SU-DHL-6 (cell line): ENCODE measurements around the gene MED15.

ENCODE experiments used
- H2AFZ ChIP-seq: fragments of 200-600 bp; sonication (generic); 2 replicates; pipeline ENCODE4 v1.6.1; 2014; ENCODE audit warnings: low read depth, mild to moderate bottlenecking, moderate library complexity, mixed read lengths, antibody characterized with exemption, low read length; ENCODE audit not compliant: severe bottlenecking
- H3F3A ChIP-seq: fragments of 200-600 bp; shearing (Covaris generic); 2 replicates; pipeline ENCODE4 v1.6.0; 2016; ENCODE audit warnings: antibody characterized with exemption, mild to moderate bottlenecking; ENCODE audit not compliant: insufficient read depth
- H3K27ac ChIP-seq: fragments of 200-600 bp; sonication (generic); 2 replicates; pipeline ENCODE4 v1.5.1; 2016; ENCODE audit warnings: low read depth, mild to moderate bottlenecking, low read length, moderate library complexity, mixed read lengths
- H3K27me3 ChIP-seq: fragments of 200-600 bp; sonication (generic), shearing (Covaris generic); 2 replicates; pipeline ENCODE4 v1.6.0; 2014; ENCODE audit warnings: mild to moderate bottlenecking, low read length
- H3K36me3 ChIP-seq: fragments of 200-600 bp; sonication (generic); 2 replicates; pipeline ENCODE4 v1.6.1; 2014; ENCODE audit warnings: mild to moderate bottlenecking, low read length, mixed read lengths
- H3K4me2 ChIP-seq: fragments of 300-600, 200-600 bp; shearing (Covaris generic), sonication (generic); 2 replicates; pipeline ENCODE4 v1.6.0; 2014; ENCODE audit warnings: low read length, low read depth, mild to moderate bottlenecking; ENCODE audit not compliant: poor library complexity, severe bottlenecking
- H3K4me3 ChIP-seq: fragments of 200-600 bp; sonication (generic); 2 replicates; pipeline ENCODE4 v1.5.1; 2014; ENCODE audit warnings: antibody characterized with exemption, low read length, mild to moderate bottlenecking, mixed read lengths; ENCODE audit not compliant: insufficient read depth, poor library complexity, severe bottlenecking
- H3K79me2 ChIP-seq: fragments of 200-600 bp; sonication (generic); 2 replicates; pipeline ENCODE4 v1.6.1; 2014; ENCODE audit warnings: mild to moderate bottlenecking, low read length, moderate library complexity; ENCODE audit not compliant: insufficient read depth
- H3K9ac ChIP-seq: fragments of 200-600 bp; sonication (generic); 2 replicates; pipeline ENCODE4 v1.7.0; 2014; ENCODE audit warnings: mild to moderate bottlenecking, low read length
- H3K9me2 ChIP-seq: fragments of 200-600 bp; sonication (generic); replicated peaks from 2 replicates; pipeline ENCODE4 v1.6.1; 2014; ENCODE audit warnings: low read length; ENCODE audit not compliant: insufficient read depth
- H3K9me3 ChIP-seq: fragments of 200-600 bp; sonication (generic); 2 replicates; pipeline ENCODE4 v1.6.1; 2014; ENCODE audit warnings: low read length, mixed read lengths; ENCODE audit not compliant: insufficient read depth
- H4K20me1 ChIP-seq: fragments of 200-600 bp; sonication (generic); 2 replicates; pipeline ENCODE4 v1.6.1; 2014; ENCODE audit warnings: low read depth, mild to moderate bottlenecking, antibody characterized with exemption, low read length, moderate library complexity, mixed read lengths
- CTCF ChIP-seq: fragments of 200-600 bp; sonication (generic); IDR thresholded peaks from one replicate; pipeline ENCODE4 v1.5.1; 2017; ENCODE audit warnings: antibody characterized with exemption, mild to moderate bottlenecking, low read length, moderate library complexity; ENCODE audit not compliant: insufficient read depth, poor library complexity, severe bottlenecking
- EZH2phosphoT487 ChIP-seq: fragments of 200-600 bp; sonication (generic), shearing (Covaris generic); conservative IDR thresholded peaks from 2 replicates; pipeline ENCODE4 v1.6.1; 2018; ENCODE audit warnings: mild to moderate bottlenecking, antibody characterized with exemption, low read length, moderate library complexity, mixed read lengths

Gene MED15

DNA sequence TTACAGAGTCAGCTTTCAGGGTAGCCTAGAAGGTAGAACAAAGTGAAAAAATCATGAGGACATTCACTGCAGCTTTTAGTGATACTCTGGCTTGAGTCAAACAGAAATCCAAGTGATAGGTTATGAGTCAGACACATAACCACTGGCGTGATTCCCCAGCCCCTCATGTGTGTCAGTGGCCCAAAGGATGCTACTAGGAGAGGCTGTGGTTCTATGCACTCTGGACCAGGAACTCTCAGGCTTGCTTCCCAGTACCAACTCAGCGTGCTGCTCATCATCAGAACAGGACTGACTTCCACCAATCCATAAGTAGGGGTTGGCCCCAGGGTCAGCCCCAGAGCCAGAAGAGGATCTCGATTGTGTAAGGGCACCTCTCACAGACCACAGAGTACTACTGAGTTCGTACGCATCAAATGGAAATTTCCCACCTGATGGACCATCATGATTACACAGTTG lies 116.8 kb downstream of the MED15 start:
- Histone ChIP-seq H3K4me3 (no peak overlapping the region), H3K27ac (no peak overlapping the region), H3K79me2 (no peaks in the 10 kb centered on the region), H3K9ac (no peak overlapping the region), H3F3A (no peaks in the 10 kb centered on the region), H3K4me2 (no peak overlapping the region), H3K9me2 (no peaks in the 10 kb centered on the region), H3K27me3 (no peaks in the 10 kb centered on the region), H4K20me1 (no peaks in the 10 kb centered on the region), H2AFZ (no peak overlapping the region), H3K36me3 (no peaks in the 10 kb centered on the region), H3K9me3 (no peaks in the 10 kb centered on the region)
- TF ChIP-seq EZH2phosphoT487, result no peak
- TF ChIP-seq CTCF, result no peak

- no peaks in the 10 kb centered on the region for H3K9me3 ChIP-seq
- no peak for TF ChIP-seq EZH2phosphoT487
- no peak for TF ChIP-seq CTCF
- H4K20me1 ChIP-seq, result no peaks in the 10 kb centered on the region
- H3K27ac ChIP-seq, result no peak overlapping the region
- H2AFZ ChIP-seq, result no peak overlapping the region
- no peaks in the 10 kb centered on the region for H3K36me3 ChIP-seq
- H3K9ac ChIP-seq, result no peak overlapping the region
- H3K27me3 ChIP-seq, result no peaks in the 10 kb centered on the region
- no peaks in the 10 kb centered on the region for H3F3A ChIP-seq
- no peak overlapping the region for H3K4me3 ChIP-seq
- H3K9me2 ChIP-seq, result no peaks in the 10 kb centered on the region
- H3K79me2 ChIP-seq, result no peaks in the 10 kb centered on the region
- H3K4me2 ChIP-seq, result no peak overlapping the region
Measured at GRCh38 chr22:20625270-20625669, 117.9 kb downstream of the MED15 start.

- TF ChIP-seq EZH2phosphoT487 (no peak), CTCF (no peak)
- no peaks in the 10 kb centered on the region for H3K9me2 ChIP-seq
- H4K20me1 ChIP-seq, result no peaks in the 10 kb centered on the region
- H3K9me3 ChIP-seq, result no peaks in the 10 kb centered on the region
- H3K27ac ChIP-seq, result no peak overlapping the region
- H3K36me3 ChIP-seq, result no peaks in the 10 kb centered on the region
- H3K4me3 ChIP-seq, result no peak overlapping the region
- H2AFZ ChIP-seq, result no peak overlapping the region
- no peaks in the 10 kb centered on the region for H3F3A ChIP-seq
- no peaks in the 10 kb centered on the region for H3K79me2 ChIP-seq
- no peak overlapping the region for H3K9ac ChIP-seq
- no peak overlapping the region for H3K4me2 ChIP-seq
- H3K27me3 ChIP-seq, result no peaks in the 10 kb centered on the region
Measured at GRCh38 chr22:20626811-20627210, 119.4 kb downstream of the MED15 start.

- Histone ChIP-seq H2AFZ (no peak overlapping the region), H3F3A (no peaks in the 10 kb centered on the region), H3K4me3 (no peak overlapping the region), H3K9ac (no peak overlapping the region), H3K9me3 (no peaks in the 10 kb centered on the region), H3K9me2 (no peaks in the 10 kb centered on the region), H4K20me1 (no peaks in the 10 kb centered on the region), H3K36me3 (no peaks in the 10 kb centered on the region), H3K27ac (no peak overlapping the region), H3K4me2 (no peak overlapping the region), H3K79me2 (no peaks in the 10 kb centered on the region), H3K27me3 (no peaks in the 10 kb centered on the region)
- no peak for TF ChIP-seq EZH2phosphoT487
- TF ChIP-seq CTCF, result no peak
Measured at GRCh38 chr22:20627432-20627831, 120.0 kb downstream of the MED15 start.
